Superior temporal gyrus (tissue), 1 donor: Measurements from ENCODE around the gene SPATA24.
"Not testable (repeated sequence)": the region's sequence is repeated elsewhere in the genome, so short reads cannot be mapped to it uniquely, and the experiment has no call there.

Experiments used
- DNase-seq: peaks from one replicate; pipeline ENCODE4 v3.0.0-alpha.2; 2016; ENCODE audit errors: extremely low spot score

SPATA24 gene

DNA sequence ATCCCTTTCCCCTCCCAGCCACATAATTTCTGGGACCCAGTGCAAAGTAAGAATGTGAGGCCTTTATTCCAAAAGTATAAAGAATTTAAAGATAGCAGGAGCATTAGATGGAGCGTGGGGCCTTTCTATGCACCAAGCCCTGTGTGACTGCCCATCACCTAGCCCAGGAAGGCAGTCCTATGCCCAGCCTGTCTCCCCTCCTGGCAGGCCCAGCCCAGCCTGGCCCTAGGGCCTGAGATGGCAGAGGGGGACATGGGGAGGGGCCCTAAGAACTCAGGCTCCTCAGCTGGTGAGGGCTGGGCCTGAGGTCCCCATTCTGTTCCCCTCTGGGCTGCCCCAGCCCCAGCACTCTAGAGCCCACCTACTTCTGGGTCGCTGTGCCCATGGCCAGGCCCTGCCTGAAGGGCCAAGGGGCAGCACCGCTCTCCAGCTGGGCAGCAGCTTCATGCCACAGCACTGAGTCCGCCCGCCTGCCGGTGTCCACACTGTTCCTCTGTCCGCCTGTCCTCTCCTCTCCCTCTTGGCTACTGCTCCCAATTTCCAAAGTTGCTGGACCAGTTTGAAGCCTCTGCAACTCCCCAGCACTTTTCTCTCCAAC is 19.8 kb downstream of the SPATA24 start:
- no peak for DNase-seq

DNA sequence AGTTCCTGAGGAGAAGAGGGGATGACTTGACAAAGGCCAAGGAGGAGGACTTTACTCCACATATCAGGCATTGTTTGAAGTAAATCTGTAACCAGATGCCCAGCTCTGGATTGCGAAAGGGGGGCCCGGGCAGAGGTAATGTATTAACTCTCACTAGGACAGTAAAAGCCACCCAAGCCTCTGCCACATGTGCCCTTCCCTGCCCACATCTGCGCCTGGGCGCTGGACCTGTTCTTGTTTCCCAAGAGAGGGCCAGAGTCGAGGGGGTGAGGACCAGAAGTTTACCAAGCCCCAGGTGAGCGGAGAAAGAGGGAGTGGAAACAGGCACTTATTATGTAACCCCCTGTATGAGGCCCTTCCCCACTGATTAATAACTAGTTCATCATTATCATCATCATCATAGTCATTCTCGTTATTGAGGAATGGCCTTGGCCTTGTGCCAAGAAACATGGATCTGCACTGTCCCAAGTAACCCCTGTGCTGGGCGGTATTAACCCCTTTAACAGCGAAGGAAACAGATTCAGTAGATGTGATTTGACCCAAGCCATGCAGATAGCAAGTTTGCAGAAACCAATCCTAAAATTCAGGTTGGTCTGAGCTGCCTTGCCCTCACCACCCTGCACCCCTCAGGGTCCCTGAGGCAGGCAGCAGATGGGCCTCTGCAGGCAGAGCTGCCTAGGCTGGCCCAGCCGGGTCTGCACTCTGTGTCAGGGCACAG is 20.5 kb downstream of the SPATA24 start, which contains the start of gene SLC23A1:
Gene SLC23A1, minus strand, starts transcription at position 23 of the 718 bp plus-strand sequence. CDS start 44 bp downstream, outside the sequence.
- DNase-seq, result no peak

DNA sequence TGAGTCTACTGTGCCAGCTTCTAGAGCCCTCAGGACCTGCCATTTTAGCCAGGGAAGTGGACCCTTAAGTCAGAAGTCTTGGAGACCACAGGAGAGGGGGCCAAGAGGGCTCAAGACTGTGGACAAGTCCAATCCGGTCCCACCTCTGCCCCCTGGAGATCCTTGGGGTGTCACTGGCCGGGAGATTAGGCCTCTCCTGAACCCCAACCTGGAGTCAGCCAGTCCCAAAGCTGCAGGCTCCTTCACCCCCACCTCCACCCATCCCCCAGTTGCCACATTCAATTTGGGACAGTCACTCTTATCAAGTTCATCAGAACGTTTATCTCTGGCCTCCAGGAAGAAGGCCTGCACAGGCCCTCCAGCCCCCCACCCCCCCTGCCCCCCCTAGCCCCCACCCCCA is 21.1 kb downstream of the SPATA24 start:
- no peak for DNase-seq

DNA sequence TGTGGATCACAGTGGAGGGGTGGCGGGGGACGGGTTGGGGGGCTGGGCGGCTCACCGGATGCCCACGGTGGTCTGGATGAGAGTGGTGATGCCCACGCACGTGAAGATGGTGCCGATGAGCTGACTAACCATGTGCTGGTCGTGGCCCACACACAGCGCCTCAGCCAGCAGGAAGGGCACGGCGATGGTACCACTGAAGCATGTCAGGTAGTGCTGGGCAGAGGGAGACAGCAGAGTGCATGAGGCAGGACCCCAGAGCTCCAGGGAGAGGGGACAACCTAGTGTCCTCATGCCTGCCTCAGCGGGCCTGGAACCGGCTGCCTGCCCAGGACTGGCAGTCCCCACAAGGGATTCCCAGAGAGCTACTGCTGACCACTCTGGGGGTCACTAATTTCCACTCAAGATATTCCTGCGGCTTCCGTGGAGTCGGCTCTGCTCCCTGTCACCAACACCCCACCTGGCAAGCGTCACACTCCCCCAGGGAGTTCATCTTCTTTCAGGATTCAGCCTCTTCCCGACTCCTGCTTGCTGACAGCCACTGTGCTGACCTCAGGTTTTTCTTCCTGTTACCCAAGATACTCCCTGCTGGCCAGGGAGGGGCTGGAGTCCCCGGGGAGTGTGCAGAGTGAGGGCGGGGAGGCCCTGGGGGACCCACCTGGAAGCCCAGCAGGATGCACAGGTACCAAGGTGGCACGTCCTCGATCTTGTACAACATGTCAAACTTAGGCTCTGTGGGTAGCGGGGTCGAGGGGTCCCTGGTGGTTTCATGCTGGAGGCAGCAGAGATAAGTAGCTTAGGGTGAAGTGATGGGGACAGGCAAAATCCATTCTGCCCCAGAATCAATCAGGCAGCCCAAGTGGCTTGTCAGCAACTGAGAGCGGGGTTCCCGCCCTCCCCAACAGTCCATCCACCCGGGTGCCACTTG is 21.8 kb downstream of the SPATA24 start:
- DNase-seq, result no peak

- no peak for DNase-seq
These were observed 24.1 kb downstream of the SPATA24 start for GRCh38 chr5:139379626-139380449.

DNA sequence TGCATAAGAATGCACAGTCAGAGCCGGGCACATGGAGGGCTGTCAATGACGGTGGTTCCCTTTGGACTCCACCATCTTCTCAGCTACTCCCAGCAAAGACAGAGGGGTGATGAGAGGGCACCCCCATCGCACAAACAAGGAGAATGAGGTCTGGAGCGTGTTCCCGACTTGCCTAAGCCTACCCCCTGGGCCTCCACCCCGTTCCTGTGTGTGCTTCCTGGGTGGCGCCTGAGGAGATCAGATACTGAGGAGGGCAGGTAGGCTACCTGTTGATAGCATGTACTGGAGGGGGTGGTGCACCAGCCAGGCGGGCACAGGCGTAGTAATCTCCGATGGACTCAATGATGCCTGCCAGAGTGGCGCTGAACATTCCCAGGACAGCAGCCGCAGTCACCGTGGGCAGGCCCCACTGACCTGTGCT is 24.9 kb downstream of the SPATA24 start:
- DNase-seq, result no peak

GRCh38 chr5:139378101-139378825 is 25.6 kb downstream of the SPATA24 start:
- no peak for DNase-seq

- DNase-seq, result no peak
These were observed 26.7 kb downstream of the SPATA24 start for GRCh38 chr5:139377226-139377625.

GRCh38 chr5:139376364-139376763 is 27.5 kb downstream of the SPATA24 start:
- no peak for DNase-seq

GRCh38 chr5:139374909-139375308 is 29.0 kb downstream of the SPATA24 start:
- DNase-seq, result no peak

- no peak for DNase-seq
These were observed 32.1 kb downstream of the SPATA24 start for GRCh38 chr5:139371482-139372435.

- DNase-seq, result no peak
These were observed 34.7 kb downstream of the SPATA24 start for GRCh38 chr5:139369181-139369580.

DNA sequence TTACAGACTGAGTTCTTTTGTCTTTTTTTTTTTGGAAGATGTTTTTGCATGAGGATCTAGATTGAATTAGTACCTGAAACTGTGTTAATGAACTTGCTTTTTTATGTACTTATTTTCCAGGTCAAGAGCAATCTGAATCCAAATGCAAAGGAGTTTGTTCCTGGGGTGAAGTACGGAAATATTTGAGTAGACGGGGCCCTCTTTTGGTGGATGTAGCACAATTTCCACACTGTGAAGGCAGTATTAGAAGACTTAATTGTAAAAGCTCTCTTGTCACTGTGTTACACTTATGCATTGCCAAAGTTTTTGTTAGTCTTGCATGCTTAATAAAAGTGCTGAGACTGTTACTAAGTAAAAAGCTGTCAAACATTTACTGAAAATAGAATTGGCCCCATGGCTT is 35.3 kb downstream of the SPATA24 start:
- DNase-seq, result no peak

DNA sequence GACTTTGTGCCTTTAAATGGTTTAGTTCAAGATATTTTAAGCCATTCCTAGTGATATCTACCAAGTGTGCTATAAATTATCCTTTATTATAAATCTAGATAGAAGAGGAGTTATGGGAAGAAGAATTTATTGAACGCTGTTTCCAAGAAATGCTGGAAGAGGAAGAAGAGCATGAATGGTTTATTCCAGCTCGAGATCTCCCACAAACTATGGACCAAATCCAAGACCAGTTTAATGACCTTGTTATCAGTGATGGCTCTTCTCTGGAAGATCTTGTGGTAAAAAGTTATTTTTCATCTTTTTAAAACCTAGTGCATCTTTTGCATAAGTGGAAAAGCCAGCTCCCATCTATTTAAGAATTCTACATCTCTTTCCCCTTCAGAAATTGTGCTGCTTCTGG is 39.4 kb downstream of the SPATA24 start:
- no peak for DNase-seq

DNA sequence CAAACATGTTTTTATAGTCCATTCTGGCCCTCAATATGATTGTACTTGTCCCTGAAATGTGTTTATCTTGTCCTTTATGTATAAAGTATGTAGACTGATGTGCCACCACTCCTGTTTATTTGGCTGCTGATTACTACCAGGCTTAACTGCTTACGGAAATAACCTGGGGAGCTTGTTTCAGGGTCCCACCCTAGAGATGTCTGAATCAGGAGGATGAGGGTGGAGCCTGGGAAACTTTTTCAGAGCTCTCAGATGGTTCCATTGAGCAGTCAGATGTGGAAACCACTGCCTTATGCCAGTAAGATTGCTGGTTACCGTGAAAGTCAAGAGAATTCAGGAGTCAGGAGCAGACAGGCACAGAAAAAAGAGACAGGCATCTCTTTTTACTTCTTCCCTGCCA is 40.0 kb downstream of the SPATA24 start:
- DNase-seq, result no peak

DNA sequence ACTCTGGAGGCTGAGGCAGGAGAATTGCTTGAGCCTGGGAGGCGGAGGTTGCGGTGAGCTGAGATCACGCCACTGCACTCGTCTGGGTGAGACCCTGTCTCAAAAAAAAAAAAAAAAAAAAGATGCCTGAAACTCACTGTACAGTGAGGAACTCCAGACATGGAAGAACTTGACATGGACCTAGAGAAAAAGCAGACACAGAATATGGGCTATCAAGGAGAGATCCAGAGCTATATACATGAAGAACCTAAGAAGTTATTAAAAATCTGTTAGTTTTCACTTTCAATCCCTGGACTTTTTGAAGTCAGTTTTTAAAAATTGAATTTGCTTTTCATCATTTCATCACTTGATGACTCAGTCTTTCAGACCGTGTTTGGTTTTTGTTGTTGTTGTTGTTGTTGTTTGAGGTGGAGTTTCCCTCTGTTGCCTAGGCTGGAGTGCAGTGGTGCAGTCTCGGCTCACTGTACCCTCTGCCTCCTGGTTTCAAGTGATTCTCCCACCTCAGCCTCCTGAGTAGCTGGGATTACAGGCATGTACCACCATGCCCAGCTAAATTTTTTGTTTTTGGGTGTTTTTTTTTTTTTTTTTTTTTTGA is 42.0 kb downstream of the SPATA24 start:
- no peak for DNase-seq

DNA sequence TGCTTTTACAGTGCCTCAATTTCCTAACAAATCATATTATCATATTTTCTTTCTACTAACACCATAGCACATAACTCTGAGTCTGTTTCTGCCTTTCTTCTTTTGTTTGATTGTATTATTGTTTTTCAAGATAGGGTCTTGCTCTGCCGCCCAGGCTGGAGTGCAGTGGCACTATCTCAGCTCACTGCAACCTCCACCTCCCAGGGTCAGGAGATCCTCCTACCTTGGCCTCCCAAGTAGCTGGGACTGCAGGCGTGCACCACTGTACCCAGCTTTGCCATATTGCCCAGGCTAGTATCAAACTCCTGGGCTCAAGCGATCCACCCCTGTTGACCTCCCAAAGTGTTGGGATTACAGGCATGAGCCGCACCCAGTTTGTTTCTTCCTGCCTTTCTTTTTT is 43.5 kb downstream of the SPATA24 start:
- DNase-seq, result no peak

DNA sequence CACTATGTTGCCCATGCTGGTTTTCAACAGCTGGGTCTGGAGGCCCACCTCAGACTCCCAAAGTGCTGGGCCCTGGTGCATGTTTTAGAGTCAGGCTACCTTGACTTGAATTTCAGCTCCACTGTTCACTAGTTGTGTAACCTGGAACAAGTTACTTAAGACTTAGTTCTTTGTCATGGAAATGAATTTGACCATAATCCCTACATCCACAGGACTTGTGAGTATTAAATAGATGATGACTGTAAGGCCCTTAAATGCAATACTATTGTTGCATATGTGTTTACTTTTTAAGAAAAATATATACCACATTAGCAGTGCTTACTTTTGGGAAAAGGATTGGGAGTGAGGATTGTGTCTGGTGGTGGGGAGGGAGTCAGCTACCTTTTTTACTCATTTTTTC is 45.8 kb downstream of the SPATA24 start:
- no peak for DNase-seq

DNA sequence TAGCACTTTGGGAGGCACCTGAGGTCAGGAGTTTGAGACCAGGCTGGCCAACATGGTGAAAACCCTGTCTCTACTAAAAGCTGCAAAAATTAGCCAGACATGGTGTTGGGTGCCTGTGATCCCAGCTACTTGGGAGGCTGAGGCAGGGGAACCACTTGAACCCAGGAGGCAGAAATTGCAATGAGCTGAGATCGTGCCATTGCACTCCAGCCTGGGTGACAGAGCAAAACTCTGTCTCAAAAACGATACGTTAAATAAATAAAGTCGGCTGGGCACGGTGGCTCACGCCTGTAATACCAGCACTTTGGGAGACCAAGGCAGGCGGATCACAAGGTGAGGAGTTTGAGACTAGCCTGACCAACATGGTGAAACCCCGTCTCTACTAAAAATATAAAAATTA is 48.0 kb downstream of the SPATA24 start:
- DNase-seq, result not testable (repeated sequence)
